CD14-positive monocyte (primary cell): ENCODE measurements around the gene NQO2. TPM values are rescaled to one million over a fixed set of nuclear protein-coding genes. Genes with fewer than 3 reads are reported as not detected.

Experiments
- DNase-seq, 3 donors: peaks; one replicate each; pipeline ENCODE4 v3.0.0-alpha.2; 2011 to 2022
- H2AFZ ChIP-seq: 2 replicates; pipeline ENCODE4 v1.6.0; 2012; ENCODE audit warnings: mild to moderate bottlenecking, low read depth, low read length, inconsistent platforms; ENCODE audit not compliant: insufficient read depth, poor library complexity, severe bottlenecking
- H3K27ac ChIP-seq, 2 donors: 1 replicate in 1 of 2; 2 replicates in 1 of 2; pipeline ENCODE4 v1.5.1; 2012 to 2013; ENCODE audit warnings: low read length in 2 of 2, control low read depth in 1 of 2, inconsistent platforms in 1 of 2, low read depth in 1 of 2, mild to moderate bottlenecking in 1 of 2
- H3K27me3 ChIP-seq, 2 donors: one replicate each; pipeline versions ENCODE4 v1.6.0 to v1.6.1; 2011 to 2013; ENCODE audit warnings: low read length in 2 of 2; ENCODE audit not compliant: control insufficient read depth in 2 of 2, insufficient read depth in 2 of 2
- H3K36me3 ChIP-seq, 2 donors: replicated peaks in 1 of 2; 1 replicate in 1 of 2; 2 replicates in 1 of 2; pipeline versions ENCODE4 v1.5.1 to v1.6.1; 2012 to 2013; ENCODE audit warnings: low read length in 2 of 2, control low read depth in 1 of 2, inconsistent platforms in 1 of 2, mild to moderate bottlenecking in 1 of 2; ENCODE audit not compliant: insufficient read depth in 2 of 2, control insufficient read depth in 1 of 2
- H3K4me1 ChIP-seq, 2 donors: 1 replicate in 1 of 2; 2 replicates in 1 of 2; pipeline versions ENCODE4 v1.5.1 to v1.6.1; 2012 to 2013; ENCODE audit warnings: low read length in 2 of 2, control low read depth in 1 of 2, inconsistent platforms in 1 of 2, mild to moderate bottlenecking in 1 of 2, moderate library complexity in 1 of 2; ENCODE audit not compliant: insufficient read depth in 2 of 2, control insufficient read depth in 1 of 2
- H3K4me2 ChIP-seq: replicated peaks from 2 replicates; pipeline ENCODE3; 2012; ENCODE audit warnings: low read length, moderate library complexity, mild to moderate bottlenecking; ENCODE audit not compliant: poor library complexity, severe bottlenecking; ENCODE audit errors: extremely low read depth
- H3K4me3 ChIP-seq, 3 experiments: fragments of 200-600 bp in 1 of 3; sonication (generic) in 1 of 3; replicated peaks in 1 of 3; 1 replicate in 2 of 3; 2 replicates in 1 of 3; pipeline ENCODE4 v1.5.1; 2011 to 2013; ENCODE audit warnings: low read length in 3 of 3, mild to moderate bottlenecking in 3 of 3, control low read depth in 2 of 3, low read depth in 2 of 3, inconsistent platforms in 1 of 3, moderate library complexity in 1 of 3
- H3K79me2 ChIP-seq: 2 replicates; pipeline ENCODE4 v1.6.0; 2012; ENCODE audit warnings: mild to moderate bottlenecking, control low read depth, inconsistent platforms, low read length, moderate library complexity; ENCODE audit not compliant: insufficient read depth
- H3K9ac ChIP-seq: 2 replicates; pipeline ENCODE4 v1.6.0; 2017; ENCODE audit warnings: low read length, mild to moderate bottlenecking; ENCODE audit not compliant: insufficient read depth, poor library complexity, severe bottlenecking
- H3K9me3 ChIP-seq, 2 donors: replicated peaks in 1 of 2; 1 replicate in 1 of 2; 2 replicates in 1 of 2; pipeline versions ENCODE4 v1.5.1 to v1.6.1; 2012 to 2013; ENCODE audit warnings: low read length in 2 of 2, control low read depth in 1 of 2; ENCODE audit not compliant: control insufficient read depth in 1 of 2, insufficient read depth in 1 of 2
- H4K20me1 ChIP-seq: 2 replicates; pipeline ENCODE4 v1.6.0; 2012; ENCODE audit warnings: mild to moderate bottlenecking, low read length, control low read depth, moderate library complexity; ENCODE audit not compliant: insufficient read depth
- H3K27ac Mint-ChIP-seq, 7 donors: one replicate each; pipeline ENCODE4 v1.8.0; 2020; ENCODE audit warnings: mild to moderate bottlenecking in 7 of 7, mixed read lengths in 7 of 7, moderate library complexity in 6 of 7, inconsistent platforms in 2 of 7
- H3K27me3 Mint-ChIP-seq, 3 donors: one replicate each; pipeline ENCODE4 v1.8.0; 2021 to 2022; ENCODE audit warnings: low read depth in 3 of 3, mild to moderate bottlenecking in 3 of 3, mixed read lengths in 3 of 3, moderate library complexity in 3 of 3, inconsistent platforms in 1 of 3
- H3K36me3 Mint-ChIP-seq, 2 donors: one replicate each; pipeline ENCODE4 v1.8.0; 2020; ENCODE audit warnings: mixed read lengths in 2 of 2, inconsistent platforms in 1 of 2, mild to moderate bottlenecking in 1 of 2
- H3K4me1 Mint-ChIP-seq: one replicate; pipeline ENCODE4 v1.8.0; 2020; ENCODE audit warnings: mild to moderate bottlenecking, mixed read lengths
- H3K4me3 Mint-ChIP-seq, 2 donors: one replicate each; pipeline ENCODE4 v1.8.0; 2020; ENCODE audit warnings: mild to moderate bottlenecking in 2 of 2, mixed read lengths in 2 of 2, moderate library complexity in 1 of 2
- H3K9me3 Mint-ChIP-seq, 7 donors: one replicate each; pipeline ENCODE4 v1.8.0; 2020 to 2022; ENCODE audit warnings: mixed read lengths in 7 of 7, mild to moderate bottlenecking in 6 of 7, moderate library complexity in 6 of 7, inconsistent platforms in 2 of 7
- WGBS: methylation state at CpG from one replicate; pipeline ENCODE4 v1.1.5; 2013; ENCODE audit warnings: missing lambda C conversion rate; ENCODE audit not compliant: insufficient coverage; 5-methylcytosine and 5-hydroxymethylcytosine counted together
- intact Hi-C, 2 donors: fragments of 100-400 bp; cut with micrococcal nuclease; formaldehyde crosslinking; loops; one replicate each; pipeline versions ENCODE4 v1.15.0 to v1.15.1; 2023
- polyA plus RNA-seq, 3 donors: library from polyadenylated mRNA; depleted of rRNA in 1 of 3; unstranded in 2 of 3; stranded (reverse) in 1 of 3; fragments of 300-500 nt in 2 of 3; fragments of >200 nt in 1 of 3; fragmentation: Illumina TruSeq in 2 of 3; gene quantifications; 1 replicate in 2 of 3; 2 replicates in 1 of 3; pipeline ENCODE4 v1.2.3, GENCODE V29; 2012 to 2021
- TF ChIP-seq, protein P1 (sequence below): fragments of 200-600 bp; IDR thresholded peaks from one replicate; pipeline ENCODE4 v1.8.0; 2022; ENCODE audit warnings: antibody characterized with exemption, mild to moderate bottlenecking

The NQO2 gene
- polyA plus RNA-seq, 3 donors, result 30.0 to 281 (median 146) TPM

DNA sequence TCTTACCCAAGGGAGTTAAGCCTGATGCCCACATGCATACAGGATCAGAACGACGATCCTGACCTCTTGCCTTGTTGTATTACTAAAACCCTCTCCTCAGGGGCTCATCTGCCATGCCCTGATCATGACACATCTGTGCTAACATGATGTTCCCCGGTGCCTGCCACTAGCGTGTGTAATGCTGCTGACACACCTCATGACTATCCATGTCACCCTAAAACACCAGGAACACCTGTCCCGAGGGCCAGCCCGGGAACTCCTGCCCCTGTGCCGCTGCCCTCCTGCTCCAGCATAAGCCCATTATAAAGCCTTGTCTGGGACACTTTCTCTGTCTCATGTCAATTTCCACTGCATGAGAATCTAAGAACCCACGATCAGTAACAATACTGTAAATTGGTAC, 35.9 kb upstream of the NQO2 start:
- H3K4me2 ChIP-seq, result no peak overlapping the region
- H3K27ac ChIP-seq, result no peak overlapping the region
- no peak overlapping the region for H3K9ac ChIP-seq
- Mint-ChIP-seq H3K4me1 (peaks cover 29% of the 10 kb centered on the region), H3K9me3 (no peaks in the 10 kb centered on the region), H3K27ac (no peak overlapping the region), H3K4me3 (no peak overlapping the region), H3K27me3 (no peaks in the 10 kb centered on the region), H3K36me3 (peaks cover 21 to 32% of the 10 kb centered on the region in 2 donors)
- WGBS, result 94% methylated on average over 6 of the region's 8 CpGs
- H3K4me1 ChIP-seq, result peaks cover 14 to 22% of the 10 kb centered on the region in 2 donors
- peaks cover 8 to 20% of the 10 kb centered on the region in 2 donors for H3K36me3 ChIP-seq
- H3K9me3 ChIP-seq, result no peaks in the 10 kb centered on the region
- no peak for DNase-seq
- TF ChIP-seq, protein P1, sequence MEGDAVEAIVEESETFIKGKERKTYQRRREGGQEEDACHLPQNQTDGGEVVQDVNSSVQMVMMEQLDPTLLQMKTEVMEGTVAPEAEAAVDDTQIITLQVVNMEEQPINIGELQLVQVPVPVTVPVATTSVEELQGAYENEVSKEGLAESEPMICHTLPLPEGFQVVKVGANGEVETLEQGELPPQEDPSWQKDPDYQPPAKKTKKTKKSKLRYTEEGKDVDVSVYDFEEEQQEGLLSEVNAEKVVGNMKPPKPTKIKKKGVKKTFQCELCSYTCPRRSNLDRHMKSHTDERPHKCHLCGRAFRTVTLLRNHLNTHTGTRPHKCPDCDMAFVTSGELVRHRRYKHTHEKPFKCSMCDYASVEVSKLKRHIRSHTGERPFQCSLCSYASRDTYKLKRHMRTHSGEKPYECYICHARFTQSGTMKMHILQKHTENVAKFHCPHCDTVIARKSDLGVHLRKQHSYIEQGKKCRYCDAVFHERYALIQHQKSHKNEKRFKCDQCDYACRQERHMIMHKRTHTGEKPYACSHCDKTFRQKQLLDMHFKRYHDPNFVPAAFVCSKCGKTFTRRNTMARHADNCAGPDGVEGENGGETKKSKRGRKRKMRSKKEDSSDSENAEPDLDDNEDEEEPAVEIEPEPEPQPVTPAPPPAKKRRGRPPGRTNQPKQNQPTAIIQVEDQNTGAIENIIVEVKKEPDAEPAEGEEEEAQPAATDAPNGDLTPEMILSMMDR, result no peak
- H3K79me2 ChIP-seq, result peaks cover 84% of the 10 kb centered on the region
- no peaks in the 10 kb centered on the region for H3K27me3 ChIP-seq
- intact Hi-C loops, result no loop called here
- no peak overlapping the region for H2AFZ ChIP-seq
- H3K4me3 ChIP-seq, result no peak overlapping the region
- peaks cover 15% of the 10 kb centered on the region for H4K20me1 ChIP-seq

DNA sequence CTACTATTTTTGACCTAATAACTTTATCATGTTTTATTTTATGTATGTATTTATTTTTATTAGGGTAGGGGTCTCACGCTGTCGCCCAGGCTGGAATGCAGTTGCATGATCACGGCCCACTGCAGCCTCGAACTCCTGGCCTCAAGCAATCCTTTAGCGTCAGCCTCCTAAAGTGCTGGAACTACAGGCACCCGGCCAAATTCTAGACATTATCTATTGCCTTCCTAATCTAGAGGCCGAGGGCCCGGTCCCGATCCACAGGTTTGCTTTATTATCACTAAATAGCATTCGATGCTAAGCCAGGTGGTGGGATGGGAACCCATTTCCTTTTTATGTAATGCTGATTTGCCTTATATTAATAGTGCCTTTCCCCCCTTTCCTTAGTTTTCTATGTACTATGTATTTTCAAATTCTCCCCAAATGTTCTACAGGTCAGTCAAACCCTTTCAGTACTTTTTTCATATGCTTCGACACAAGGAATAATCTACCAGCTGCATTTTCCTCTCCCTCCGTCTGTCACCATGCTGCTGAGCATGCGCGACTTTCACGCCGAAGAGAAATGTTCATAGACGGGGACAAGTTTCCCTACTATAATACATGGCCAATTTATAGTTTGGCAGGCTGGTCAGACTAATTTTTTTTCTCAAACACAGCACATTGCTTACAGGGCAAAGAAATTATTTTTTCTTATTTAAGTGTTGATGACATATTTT, 34.7 kb upstream of the NQO2 start:
- Histone ChIP-seq H3K9ac (no peak overlapping the region), H3K36me3 (peaks cover 7 to 18% of the 10 kb centered on the region in 2 donors), H3K9me3 (no peaks in the 10 kb centered on the region), H3K4me2 (no peak overlapping the region), H3K4me3 (no peak overlapping the region), H3K27me3 (no peaks in the 10 kb centered on the region), H3K4me1 (peaks cover 12 to 25% of the 10 kb centered on the region in 2 donors), H3K27ac (no peak overlapping the region), H2AFZ (no peak overlapping the region), H4K20me1 (peaks cover 15% of the 10 kb centered on the region), H3K79me2 (peaks cover 93% of the 10 kb centered on the region)
- TF ChIP-seq, protein P1, result no peak
- Mint-ChIP-seq H3K4me1 (peaks cover 30% of the 10 kb centered on the region), H3K4me3 (no peak overlapping the region), H3K9me3 (no peaks in the 10 kb centered on the region), H3K27ac (no peak overlapping the region), H3K36me3 (peaks cover 20 to 32% of the 10 kb centered on the region in 2 donors), H3K27me3 (no peaks in the 10 kb centered on the region)
- no peak for DNase-seq
- intact Hi-C loops, result no loop called here
- WGBS, result 100% methylated on average over 3 of the region's 17 CpGs
